Thyroid gland (tissue), 4 donors: ENCODE measurements around the gene PRDX3.

Experiments used
- CTCF ChIP-seq, 6 experiments: fragments of 200-600 bp in 3 of 6; fragments of 450-650 bp in 3 of 6; sonication (generic) in 3 of 6; IDR thresholded peaks; one replicate each; pipeline ENCODE4 v1.5.1; 2016 to 2019; ENCODE audit warnings: antibody characterized with exemption in 6 of 6, mild to moderate bottlenecking in 2 of 6, inconsistent platforms in 1 of 6, moderate library complexity in 1 of 6
- POLR2A ChIP-seq, 2 donors: fragments of 450-650 bp; IDR thresholded peaks; one replicate each; pipeline ENCODE4 v1.6.1; 2017; ENCODE audit warnings: antibody characterized with exemption in 2 of 2, mild to moderate bottlenecking in 2 of 2, moderate library complexity in 1 of 2

GRCh38 chr10:119217401-119217800, 38.8 kb upstream of the PRDX3 start:
- TF ChIP-seq CTCF (IDR thresholded peaks at IDR 0.05) = no peak
- TF ChIP-seq POLR2A (IDR thresholded peaks at IDR 0.05) = no peak
